ENCODE measurements around the gene PFKFB4. TPM values are rescaled to one million over a fixed set of nuclear protein-coding genes. Genes with fewer than 3 reads are reported as not detected.
"Not testable (repeated sequence)": the region's sequence is repeated elsewhere in the genome, so short reads cannot be mapped to it uniquely, and the experiment has no call there.

Gene PFKFB4
- polyA plus RNA-seq, 1 donor, result 5.1 TPM

GRCh38 chr3:48492461-48493202, 64.0 kb downstream of the PFKFB4 start:
- no peak for DNase-seq (ENCODE audit: low read depth)

GRCh38 chr3:48486952-48487351, 69.7 kb downstream of the PFKFB4 start:
- no peak for DNase-seq (ENCODE audit: low read depth)

- not testable (repeated sequence) for DNase-seq (ENCODE audit: low read depth)
These were observed 73.8 kb downstream of the PFKFB4 start for GRCh38 chr3:48482822-48483221.

- DNase-seq (ENCODE audit: low read depth), result not testable (repeated sequence)
These were observed 75.7 kb downstream of the PFKFB4 start for GRCh38 chr3:48480891-48481290.

- no peak for DNase-seq (ENCODE audit: low read depth)
These were observed 77.7 kb downstream of the PFKFB4 start for GRCh38 chr3:48478626-48479555.

- DNase-seq (ENCODE audit: low read depth), result no peak
These were observed 78.6 kb downstream of the PFKFB4 start for GRCh38 chr3:48477959-48478520.

- DNase-seq (ENCODE audit: low read depth), result no peak
These were observed 80.1 kb downstream of the PFKFB4 start for GRCh38 chr3:48476426-48477053.

GRCh38 chr3:48475188-48475587, 81.4 kb downstream of the PFKFB4 start:
- no peak for DNase-seq (ENCODE audit: low read depth)

GRCh38 chr3:48474619-48475018, 82.0 kb downstream of the PFKFB4 start:
- DNase-seq (ENCODE audit: low read depth), result no peak

- not testable (repeated sequence) for DNase-seq (ENCODE audit: low read depth)
These were observed 82.6 kb downstream of the PFKFB4 start for GRCh38 chr3:48474031-48474430.

- no peak for DNase-seq (ENCODE audit: low read depth)
These were observed 83.0 kb downstream of the PFKFB4 start for GRCh38 chr3:48473617-48473952.

- DNase-seq (ENCODE audit: low read depth), result peak; percentile 81
These were observed 83.5 kb downstream of the PFKFB4 start for GRCh38 chr3:48472923-48473616.

GRCh38 chr3:48472673-48472922, 84.0 kb downstream of the PFKFB4 start:
- DNase-seq (ENCODE audit: low read depth), result no peak

GRCh38 chr3:48470286-48470685, 86.3 kb downstream of the PFKFB4 start:
- no peak for DNase-seq (ENCODE audit: low read depth)

GRCh38 chr3:48469046-48469915, 87.3 kb downstream of the PFKFB4 start:
- DNase-seq (ENCODE audit: low read depth), result no peak

- no peak for DNase-seq (ENCODE audit: low read depth)
These were observed 88.3 kb downstream of the PFKFB4 start for GRCh38 chr3:48468329-48468731.
